IPS-NIHi11 (cell line): ENCODE data around the gene B3GALT6.
"Not testable (repeated sequence)": the region's sequence is repeated elsewhere in the genome, so short reads cannot be mapped to it uniquely, and the experiment has no call there.

Experiments
- DNase-seq: peaks from one replicate; pipeline ENCODE4 v3.0.0; 2012; ENCODE audit warnings: mixed read lengths, low spot score

Gene B3GALT6

GRCh38 chr1:1232208-1232795, at the start of gene B3GALT6:
TSS of gene B3GALT6 (plus strand) at chr1:1232237. CDS start at chr1:1232279, 42 bp downstream.
- DNase-seq, result no peak

GRCh38 chr1:1182491-1183220, 49.4 kb upstream of the B3GALT6 start:
- peak; percentile 37 for DNase-seq

- peak; percentile 24 for DNase-seq
These were observed 48.8 kb upstream of the B3GALT6 start for GRCh38 chr1:1183221-1183747.

- DNase-seq, result peak; percentile 12
These were observed 47.9 kb upstream of the B3GALT6 start for GRCh38 chr1:1183833-1184775.

- peak; percentile 13 for DNase-seq
These were observed 46.8 kb upstream of the B3GALT6 start for GRCh38 chr1:1185101-1185765.

GRCh38 chr1:1187938-1188337, 44.1 kb upstream of the B3GALT6 start:
- DNase-seq, result no peak

- DNase-seq, result no peak
These were observed 42.9 kb upstream of the B3GALT6 start for GRCh38 chr1:1189111-1189510.

GRCh38 chr1:1191734-1192133, 40.3 kb upstream of the B3GALT6 start:
- DNase-seq, result no peak

GRCh38 chr1:1194723-1195122, 37.3 kb upstream of the B3GALT6 start:
- DNase-seq, result no peak

- not testable (repeated sequence) for DNase-seq
These were observed 36.3 kb upstream of the B3GALT6 start for GRCh38 chr1:1195726-1196125.

GRCh38 chr1:1196431-1197187, 35.4 kb upstream of the B3GALT6 start:
- no peak for DNase-seq

- DNase-seq, result no peak
These were observed 34.9 kb upstream of the B3GALT6 start for GRCh38 chr1:1197188-1197500.

- DNase-seq, result no peak
These were observed 34.2 kb upstream of the B3GALT6 start for GRCh38 chr1:1197551-1198422.

- DNase-seq, result no peak
These were observed 33.5 kb upstream of the B3GALT6 start for GRCh38 chr1:1198423-1199140.

GRCh38 chr1:1199141-1199960, 32.7 kb upstream of the B3GALT6 start:
- no peak for DNase-seq

GRCh38 chr1:1199961-1200875, 31.8 kb upstream of the B3GALT6 start:
- DNase-seq, result no peak
